SK-N-MC (cell line): ENCODE results near the gene CACNG7.

Source experiments
- DNase-seq: peaks from one replicate; pipeline ENCODE4 v3.0.0-alpha.2; 2011; ENCODE audit warnings: low read depth, low spot score
- H3K27ac ChIP-seq: fragments of 200-600 bp; sonication (generic); 2 replicates; pipeline ENCODE4 v1.5.1; 2016; ENCODE audit warnings: mixed run types
- H3K36me3 ChIP-seq: fragments of 200-600 bp; sonication (generic); 2 replicates; pipeline ENCODE4 v1.6.1; 2017; ENCODE audit warnings: antibody characterized with exemption, low read length, mixed read lengths; ENCODE audit not compliant: insufficient read depth
- H3K4me3 ChIP-seq: fragments of 200-600 bp; sonication (generic); 2 replicates; pipeline ENCODE4 v1.5.1; 2016
- H3K9ac ChIP-seq: fragments of 200-600 bp; sonication (generic); 2 replicates; pipeline ENCODE4 v1.8.0; 2017; ENCODE audit warnings: mixed run types, mixed read lengths; ENCODE audit not compliant: insufficient read length
- H3K9me3 ChIP-seq: fragments of 200-600 bp; sonication (generic); 2 replicates; pipeline ENCODE4 v1.6.1; 2017; ENCODE audit warnings: low read depth, mild to moderate bottlenecking, antibody characterized with exemption, low read length, moderate library complexity, mixed read lengths
- EZH2 ChIP-seq: fragments of 200-600 bp; sonication (generic); IDR thresholded peaks from one replicate; pipeline ENCODE4 v1.6.1; 2017; ENCODE audit warnings: antibody characterized with exemption
- FOXP2 ChIP-seq: optimal IDR thresholded peaks from 2 replicates; pipeline ENCODE3; 2011; ENCODE audit warnings: mild to moderate bottlenecking, moderate library complexity; ENCODE audit not compliant: insufficient read depth; ENCODE audit errors: extremely low read length, control extremely low read depth
- POLR2AphosphoS5 ChIP-seq: IDR thresholded peaks from 2 replicates; pipeline ENCODE4 v1.6.1; 2012; ENCODE audit warnings: mild to moderate bottlenecking, low read depth, low read length, borderline replicate concordance

CACNG7 gene

DNA sequence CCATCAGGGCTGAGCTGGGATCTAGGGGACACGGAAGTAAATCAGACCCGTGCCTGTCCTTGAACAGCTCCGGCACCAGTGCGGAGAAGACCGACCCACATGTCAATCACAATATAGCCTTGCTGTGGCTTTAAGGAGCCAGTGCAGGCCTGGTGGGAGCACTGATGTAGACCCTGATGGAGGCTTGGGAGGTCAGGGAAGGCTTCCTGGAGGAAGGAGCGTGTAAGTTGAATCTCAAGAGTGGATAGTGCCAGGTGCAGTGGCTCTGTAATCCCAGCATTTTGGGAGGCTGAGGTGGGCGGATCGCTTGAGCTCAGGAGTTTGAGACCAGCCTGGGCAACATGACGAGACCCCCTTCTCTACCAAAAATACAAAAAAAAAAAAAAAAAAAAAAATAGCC is 42.9 kb downstream of the CACNG7 start:
- no peak overlapping the region for H3K9ac ChIP-seq
- H3K9me3 ChIP-seq = no peaks in the 10 kb centered on the region

DNA sequence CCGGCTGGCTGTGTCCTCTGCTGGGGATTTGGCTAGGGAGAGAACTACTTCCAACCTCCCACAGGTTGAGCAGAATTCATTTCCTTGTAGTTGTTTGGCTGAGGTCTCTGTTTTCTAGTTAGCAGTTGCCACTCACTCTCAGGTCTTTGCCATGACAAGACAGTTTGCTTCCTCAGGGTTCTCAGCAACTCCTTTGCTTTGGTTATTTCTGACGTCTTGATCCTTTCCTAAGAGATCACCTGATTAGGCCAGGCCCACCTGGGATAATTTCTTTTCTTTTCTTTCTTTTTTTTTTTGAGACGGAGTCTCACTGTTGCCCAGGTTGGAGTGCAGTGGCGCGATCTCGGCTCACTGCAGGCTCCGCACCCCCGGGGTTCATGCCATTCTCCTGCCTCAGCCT is 44.3 kb downstream of the CACNG7 start:
- DNase-seq = no peak
- H3K27ac ChIP-seq = no peak overlapping the region

More for the DNA sequence above, 42.9 kb downstream of the CACNG7 start:
- DNase-seq = no peak
- Histone ChIP-seq H3K27ac (no peak overlapping the region), H3K36me3 (no peaks in the 10 kb centered on the region), H3K4me3 (no peak overlapping the region)
- no peak for TF ChIP-seq POLR2AphosphoS5
- no peak for TF ChIP-seq FOXP2
- no peak for TF ChIP-seq EZH2

DNA sequence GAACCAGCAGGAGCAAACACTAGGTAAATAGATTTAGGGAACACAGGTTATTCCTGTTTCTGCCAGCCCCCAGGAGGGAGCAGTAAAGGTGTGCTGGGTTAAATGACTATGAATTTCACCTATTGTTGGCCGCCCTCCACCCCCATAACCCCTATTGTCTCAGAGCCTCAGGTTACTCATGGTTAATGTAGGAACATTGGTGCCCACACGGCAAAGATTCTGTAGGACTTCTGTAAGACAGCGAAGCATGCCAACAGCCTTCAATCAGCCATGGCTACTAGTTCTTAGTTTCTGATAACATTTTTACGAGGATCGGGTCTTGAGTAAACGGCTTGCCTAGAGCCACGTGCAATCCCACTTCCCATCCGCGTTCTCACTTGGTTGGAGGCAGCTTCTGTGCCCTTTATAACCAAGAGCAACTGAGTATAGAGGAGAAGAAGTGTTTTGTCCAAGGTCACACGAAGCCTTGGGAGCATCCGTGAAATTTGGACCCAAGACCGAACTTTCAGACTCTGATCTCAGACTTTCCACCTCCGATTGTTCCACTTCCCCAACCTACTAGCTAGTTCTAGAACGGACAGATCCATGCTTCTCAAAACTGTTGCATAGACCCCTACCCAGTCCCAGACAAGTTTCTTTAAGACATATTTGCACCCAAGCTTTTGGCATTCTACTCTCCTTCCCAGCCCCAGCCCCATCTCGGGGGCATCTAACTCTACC is 48.5 kb downstream of the CACNG7 start:
- H3K27ac ChIP-seq = no peak overlapping the region
- no peaks in the 10 kb centered on the region for H3K9me3 ChIP-seq
- no peaks in the 10 kb centered on the region for H3K36me3 ChIP-seq
- no peak overlapping the region for H3K9ac ChIP-seq
- TF ChIP-seq EZH2 (no peak), POLR2AphosphoS5 (no peak), FOXP2 (no peak)
- no peak overlapping the region for H3K4me3 ChIP-seq
- no peak for DNase-seq

More for the DNA sequence above, 44.3 kb downstream of the CACNG7 start:
- Histone ChIP-seq H3K9ac (no peak overlapping the region), H3K9me3 (no peaks in the 10 kb centered on the region), H3K36me3 (no peaks in the 10 kb centered on the region), H3K4me3 (no peak overlapping the region)
- TF ChIP-seq FOXP2 (no peak), POLR2AphosphoS5 (no peak), EZH2 (no peak)

DNA sequence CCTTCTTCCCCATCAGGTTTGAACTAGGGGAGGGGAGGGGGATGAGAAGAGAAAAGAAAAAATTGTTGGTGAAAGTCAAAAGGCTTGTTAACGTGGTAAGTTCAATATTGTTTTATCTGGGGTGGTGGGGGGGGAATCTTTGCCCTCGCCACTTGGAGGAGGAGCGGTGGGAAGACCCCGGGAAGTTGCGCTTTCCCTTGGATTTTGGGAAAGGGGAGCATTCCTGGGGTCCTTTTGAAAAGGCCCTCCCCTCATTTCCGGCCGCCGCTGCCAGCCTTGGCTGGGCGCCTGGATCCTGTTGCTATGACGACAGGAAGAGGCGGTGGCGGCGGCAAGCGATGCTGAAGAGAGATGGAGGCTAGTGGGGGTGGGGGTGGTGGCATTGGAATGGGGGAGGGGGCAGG is 49.1 kb downstream of the CACNG7 start:
- no peak for DNase-seq
- no peak overlapping the region for H3K4me3 ChIP-seq

DNA sequence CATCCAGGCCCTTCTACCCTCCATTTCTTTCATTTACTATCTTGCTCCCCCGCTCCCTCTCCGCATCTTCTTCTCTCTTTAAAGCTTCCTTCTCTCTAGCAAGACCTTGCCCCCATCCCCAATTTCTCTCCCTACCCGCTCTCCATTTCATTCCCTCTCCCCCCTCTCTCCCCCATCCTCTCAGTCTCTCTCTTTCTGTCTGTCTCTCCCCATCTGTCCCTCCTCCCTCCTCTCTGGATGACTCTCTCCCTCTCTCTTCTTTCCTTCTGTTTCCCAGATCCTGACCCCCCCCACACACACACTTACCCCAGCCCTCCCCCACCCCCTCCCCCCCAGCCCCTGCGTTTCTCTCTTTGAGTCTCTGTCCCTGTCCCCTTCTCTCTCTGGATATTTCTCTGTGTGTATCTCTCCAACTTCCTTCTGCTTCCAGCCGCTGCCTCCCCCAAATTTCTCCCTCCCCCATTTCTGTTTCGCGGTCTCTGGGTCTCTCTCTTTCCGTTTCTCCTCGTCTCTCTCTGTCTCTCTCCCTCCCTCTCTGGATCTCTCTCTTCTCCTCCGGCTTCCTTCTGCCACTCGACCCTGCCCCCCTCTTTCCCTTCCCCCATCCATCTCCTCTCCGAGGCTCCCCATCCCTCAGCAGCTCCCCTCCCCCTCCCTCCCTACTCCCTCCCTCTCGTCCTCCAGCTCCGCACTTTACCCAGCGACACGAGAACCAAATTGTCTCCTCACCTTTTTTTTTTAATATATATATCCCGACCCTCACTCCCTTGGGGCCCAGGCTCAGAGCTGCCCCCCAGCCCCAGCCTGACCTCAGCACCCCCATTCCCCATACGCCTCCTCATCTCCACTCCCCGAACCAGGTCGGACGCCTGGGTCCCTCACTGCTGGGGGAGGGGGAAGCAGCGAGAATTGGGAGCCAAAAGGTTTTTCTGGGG is 50.0 kb downstream of the CACNG7 start:
- Histone ChIP-seq H3K36me3 (no peaks in the 10 kb centered on the region), H3K27ac (no peak overlapping the region), H3K9ac (no peak overlapping the region), H3K4me3 (peak overlapping the region; percentile 38; the same call in 1 of the 2 replicates), H3K9me3 (no peaks in the 10 kb centered on the region)
- no peak for DNase-seq
- no peak for TF ChIP-seq EZH2
- no peak for TF ChIP-seq POLR2AphosphoS5

More for the DNA sequence above, 49.1 kb downstream of the CACNG7 start:
- TF ChIP-seq FOXP2 = no peak
- TF ChIP-seq POLR2AphosphoS5 = no peak
- no peak for TF ChIP-seq EZH2
- Histone ChIP-seq H3K9me3 (no peaks in the 10 kb centered on the region), H3K9ac (no peak overlapping the region), H3K27ac (no peak overlapping the region), H3K36me3 (no peaks in the 10 kb centered on the region)

DNA sequence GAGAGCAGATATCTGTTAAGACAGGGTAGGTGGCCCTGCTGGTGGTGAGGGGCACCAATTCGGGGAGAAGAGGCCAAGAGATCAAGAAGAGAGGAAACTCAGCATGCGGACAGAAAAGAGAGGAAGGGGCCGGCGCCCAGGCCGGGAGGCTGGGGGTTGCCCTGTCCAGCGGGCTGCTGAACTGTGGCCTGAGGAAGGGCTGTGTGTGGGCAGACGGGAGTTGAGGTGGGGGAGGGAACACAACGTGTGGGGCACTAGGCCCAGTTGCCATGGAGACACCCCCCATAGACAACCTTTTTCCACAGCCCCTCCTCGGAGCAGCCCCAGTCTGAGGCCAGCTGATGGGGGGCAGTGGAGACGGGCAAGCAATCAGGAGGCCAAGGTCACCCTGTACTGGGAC is 51.1 kb downstream of the CACNG7 start:
- Histone ChIP-seq H3K27ac (no peak overlapping the region), H3K9ac (no peak overlapping the region)

DNA sequence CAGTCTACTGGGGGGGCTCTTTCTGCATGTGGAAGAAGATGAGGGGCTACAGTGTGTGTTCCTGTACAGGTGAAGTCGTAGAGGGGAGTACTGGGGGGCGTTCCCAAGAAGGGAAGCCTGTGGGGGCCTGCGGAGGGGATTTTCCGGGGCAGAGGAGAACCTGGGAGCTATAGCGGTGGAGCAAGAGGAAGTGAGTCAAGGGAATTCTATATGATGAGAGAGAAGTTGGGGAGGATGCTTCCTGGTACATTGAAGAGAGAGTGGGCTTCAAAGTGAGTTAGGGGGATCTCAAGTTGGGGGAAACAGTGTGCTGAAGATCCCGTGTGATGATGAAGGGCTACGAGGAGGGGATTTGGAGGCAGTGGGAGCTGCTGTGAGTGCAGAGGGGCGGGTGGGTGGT is 51.8 kb downstream of the CACNG7 start:
- Histone ChIP-seq H3K9me3 (no peaks in the 10 kb centered on the region), H3K4me3 (peak overlapping the region; percentile 65; the same call in 1 of the 2 replicates), H3K36me3 (no peaks in the 10 kb centered on the region), H3K27ac (no peak overlapping the region), H3K9ac (no peak overlapping the region)
- TF ChIP-seq EZH2 (no peak), POLR2AphosphoS5 (no peak), FOXP2 (no peak)
- no peak for DNase-seq

More for the DNA sequence above, 51.1 kb downstream of the CACNG7 start:
- no peak for TF ChIP-seq EZH2
- TF ChIP-seq POLR2AphosphoS5 = no peak
- TF ChIP-seq FOXP2 = no peak
- DNase-seq = no peak
- Histone ChIP-seq H3K9me3 (no peaks in the 10 kb centered on the region), H3K4me3 (no peak overlapping the region), H3K36me3 (no peaks in the 10 kb centered on the region)
